ENCODE measurements around the gene GLYR1. TPM values are rescaled to one million over a fixed set of nuclear protein-coding genes. Genes with fewer than 3 reads are reported as not detected.
"Not testable (repeated sequence)": the region's sequence is repeated elsewhere in the genome, so short reads cannot be mapped to it uniquely, and the experiment has no call there.

Gene GLYR1
- total RNA-seq, 4 donors from 2014 or later, result 44.4 to 56.0 (median 52.0) TPM

- TF ChIP-seq CTCF (IDR thresholded peaks at IDR 0.05), result no peak
- ATAC-seq (ENCODE audit: low FRiP score) (no peak), DNase-seq (ENCODE audit: low spot score) (no peak)
Observed at GRCh38 chr16:4788910-4789309, 58.2 kb downstream of the GLYR1 start.

GRCh38 chr16:4788489-4788889 lies 58.6 kb downstream of the GLYR1 start:
- ATAC-seq (ENCODE audit: low FRiP score) (no peak), DNase-seq (ENCODE audit: low spot score) (no peak)
- no peak for TF ChIP-seq CTCF (IDR thresholded peaks at IDR 0.05)

GRCh38 chr16:4787627-4788482 lies 59.2 kb downstream of the GLYR1 start, which contains the start of gene SEPTIN12:
Gene SEPTIN12, minus strand, starts transcription at chr16:4788345. Its CDS starts 700 bp downstream, at chr16:4787645.
- no peak for TF ChIP-seq CTCF (IDR thresholded peaks at IDR 0.05)
- no peak for DNase-seq (ENCODE audit: low spot score)
- no peak for ATAC-seq (ENCODE audit: low FRiP score)

- no peak for ATAC-seq (ENCODE audit: low FRiP score)
- DNase-seq (ENCODE audit: low spot score), result no peak
Observed at GRCh38 chr16:4787068-4787467, 60.0 kb downstream of the GLYR1 start.

GRCh38 chr16:4785758-4786433 lies 61.2 kb downstream of the GLYR1 start:
- TF ChIP-seq CTCF (IDR thresholded peaks at IDR 0.05), result no peak
- ATAC-seq (ENCODE audit: low FRiP score) (no peak), DNase-seq (ENCODE audit: low spot score) (no peak)

More at GRCh38 chr16:4787068-4787467, 60.0 kb downstream of the GLYR1 start:
- no peak for TF ChIP-seq CTCF (IDR thresholded peaks at IDR 0.05)

- not testable (repeated sequence) for ATAC-seq (ENCODE audit: low FRiP score); DNase-seq (ENCODE audit: low spot score)
Observed at GRCh38 chr16:4784444-4784987, 62.6 kb downstream of the GLYR1 start.

- ATAC-seq (ENCODE audit: low FRiP score) (no peak), DNase-seq (ENCODE audit: low spot score) (no peak)
- no peak for TF ChIP-seq CTCF (IDR thresholded peaks at IDR 0.05)
Observed at GRCh38 chr16:4783951-4784336, 63.1 kb downstream of the GLYR1 start.
